Lower lobe of right lung (tissue), 2 donors: ENCODE measurements around the gene CSNK2A1. TPM values are rescaled to one million over a fixed set of nuclear protein-coding genes. Genes with fewer than 3 reads are reported as not detected.

ENCODE experiments used
- ATAC-seq, 2 donors: fragments of 200-7000 bp; cut with Tn5 transposase; one replicate each; pipeline ENCODE4 v1.9.1; 2020 to 2022; ENCODE audit warnings: mild to moderate bottlenecking in 2 of 2, moderate library complexity in 2 of 2
- DNase-seq: peaks from one replicate; pipeline ENCODE4 v3.0.0-alpha.2; 2020
- H3K27ac ChIP-seq: fragments of 200-600 bp; one replicate; pipeline ENCODE4 v1.8.0; 2022
- H3K27me3 ChIP-seq: fragments of 200-600 bp; one replicate; pipeline ENCODE4 v1.8.0; 2022; ENCODE audit warnings: low read depth
- H3K36me3 ChIP-seq: fragments of 200-600 bp; one replicate; pipeline ENCODE4 v1.8.0; 2022; ENCODE audit warnings: mild to moderate bottlenecking
- H3K4me1 ChIP-seq: fragments of 200-600 bp; one replicate; pipeline ENCODE4 v1.8.0; 2022
- H3K4me3 ChIP-seq: fragments of 200-600 bp; one replicate; pipeline ENCODE4 v1.8.0; 2022; ENCODE audit warnings: mild to moderate bottlenecking
- H3K9me3 ChIP-seq: fragments of 200-600 bp; one replicate; pipeline ENCODE4 v1.8.0; 2022
- CTCF ChIP-seq: fragments of 200-600 bp; IDR thresholded peaks from one replicate; pipeline ENCODE4 v1.8.0; 2022; ENCODE audit warnings: antibody characterized with exemption, mild to moderate bottlenecking
- intact Hi-C: fragments of 100-400 bp; cut with DNase I; formaldehyde crosslinking; loops from one replicate; pipeline ENCODE4 v1.11.0; 2022
- total RNA-seq: library from RNA; stranded (reverse); fragmentation: NEBNext Ultra II Directional; extraction: Animal tissue kit (Norgen Biotek cat#: 25700); gene quantifications from one replicate; pipeline ENCODE4 v1.2.1, GENCODE V29; 2021
- donor health status: DM: no; HTN: yes; CAD: no; lungs with severe emphysema.

The CSNK2A1 gene
- total RNA-seq, 1 donor from 2014 or later: 86.3 TPM

GRCh38 chr20:432677-433299, 110.8 kb downstream of the CSNK2A1 start:
- H3K4me1 ChIP-seq: peaks cover 2% of the 10 kb centered on the region
- ATAC-seq (no peak), DNase-seq (no peak)
- no peak for TF ChIP-seq CTCF
- H3K36me3 ChIP-seq: peaks cover 93% of the 10 kb centered on the region
- H3K4me3 ChIP-seq: no peak overlapping the region
- intact Hi-C loops: no loop called here
- no peaks in the 10 kb centered on the region for H3K9me3 ChIP-seq
- H3K27ac ChIP-seq: no peak overlapping the region
- H3K27me3 ChIP-seq: no peaks in the 10 kb centered on the region

- no peak for TF ChIP-seq CTCF
- DNase-seq (no peak), ATAC-seq (no peak)
- no peaks in the 10 kb centered on the region for H3K27me3 ChIP-seq
- H3K4me1 ChIP-seq: no peaks in the 10 kb centered on the region
- no peaks in the 10 kb centered on the region for H3K9me3 ChIP-seq
- intact Hi-C loops: no loop called here
- no peak overlapping the region for H3K27ac ChIP-seq
- H3K4me3 ChIP-seq: no peak overlapping the region
- peaks cover 93% of the 10 kb centered on the region for H3K36me3 ChIP-seq
Measured at GRCh38 chr20:432208-432607, 111.4 kb downstream of the CSNK2A1 start.

GRCh38 chr20:431012-431904, 112.3 kb downstream of the CSNK2A1 start:
- Histone ChIP-seq H3K4me3 (no peak overlapping the region), H3K36me3 (peaks cover 93% of the 10 kb centered on the region), H3K27ac (no peak overlapping the region), H3K4me1 (no peaks in the 10 kb centered on the region), H3K27me3 (no peaks in the 10 kb centered on the region), H3K9me3 (no peaks in the 10 kb centered on the region)
- DNase-seq: no peak
- peak; percentile 54 for TF ChIP-seq CTCF
- ATAC-seq: peak; percentile 49 to 74
- intact Hi-C loops: no loop called here

GRCh38 chr20:430091-430999, 113.2 kb downstream of the CSNK2A1 start:
- no peak overlapping the region for H3K27ac ChIP-seq
- no peaks in the 10 kb centered on the region for H3K4me1 ChIP-seq
- peaks cover 91% of the 10 kb centered on the region for H3K36me3 ChIP-seq
- H3K27me3 ChIP-seq: no peaks in the 10 kb centered on the region
- ATAC-seq (no peak), DNase-seq (no peak)
- no peak overlapping the region for H3K4me3 ChIP-seq
- H3K9me3 ChIP-seq: no peaks in the 10 kb centered on the region
- TF ChIP-seq CTCF: no peak
- intact Hi-C loops: no loop called here

- no peak overlapping the region for H3K4me3 ChIP-seq
- H3K9me3 ChIP-seq: no peaks in the 10 kb centered on the region
- no peak overlapping the region for H3K27ac ChIP-seq
- DNase-seq (no peak), ATAC-seq (peak in 1 of 2 donors; percentile 29)
- H3K36me3 ChIP-seq: peaks cover 92% of the 10 kb centered on the region
- no peaks in the 10 kb centered on the region for H3K4me1 ChIP-seq
- intact Hi-C loops: no loop called here
- no peak for TF ChIP-seq CTCF
- no peaks in the 10 kb centered on the region for H3K27me3 ChIP-seq
Measured at GRCh38 chr20:428658-429200, 114.9 kb downstream of the CSNK2A1 start.
